Heart left ventricle (tissue), 16 donors: Measurements from ENCODE around the gene ASZ1. TPM values are rescaled to one million over a fixed set of nuclear protein-coding genes. Genes with fewer than 3 reads are reported as not detected.

Experiments used
- ATAC-seq, 4 donors: fragments of 200-7000 bp; cut with Tn5 transposase; one replicate each; pipeline ENCODE4 v1.9.1; 2020 to 2022; ENCODE audit warnings: moderate library complexity in 4 of 4, mild to moderate bottlenecking in 3 of 4, moderate number of reproducible peaks in 1 of 4
- DNase-seq, 5 donors: peaks; one replicate each; pipeline ENCODE4 v3.0.0-alpha.2; 2020
- H3K27ac ChIP-seq, 12 donors: fragments of 200-600 bp; sonication (generic) in 4 of 12; one replicate each; pipeline versions ENCODE4 v1.5.0 to v1.8.0; 2016 to 2022; ENCODE audit warnings: mild to moderate bottlenecking in 2 of 12
- H3K27me3 ChIP-seq, 9 donors: fragments of 200-600 bp; sonication (generic) in 2 of 9; one replicate each; pipeline versions ENCODE4 v1.5.1 to v1.8.0; 2016 to 2022; ENCODE audit warnings: mild to moderate bottlenecking in 3 of 9
- H3K36me3 ChIP-seq, 9 donors: fragments of 200-600 bp; sonication (generic) in 2 of 9; one replicate each; pipeline versions ENCODE4 v1.5.0 to v1.8.0; 2018 to 2022; ENCODE audit warnings: mild to moderate bottlenecking in 2 of 9
- H3K4me1 ChIP-seq, 12 donors: fragments of 200-600 bp; sonication (generic) in 4 of 12; one replicate each; pipeline versions ENCODE4 v1.5.0 to v1.8.0; 2016 to 2022; ENCODE audit warnings: mild to moderate bottlenecking in 3 of 12
- H3K4me3 ChIP-seq, 12 donors: fragments of 200-600 bp; sonication (generic) in 4 of 12; one replicate each; pipeline versions ENCODE4 v1.5.0 to v1.8.0; 2017 to 2022; ENCODE audit warnings: mild to moderate bottlenecking in 9 of 12, moderate library complexity in 4 of 12
- H3K9me3 ChIP-seq, 12 donors: fragments of 200-600 bp; sonication (generic) in 4 of 12; one replicate each; pipeline versions ENCODE4 v1.5.0 to v1.8.0; 2016 to 2022; ENCODE audit warnings: mild to moderate bottlenecking in 1 of 12
- CTCF ChIP-seq, 12 donors: fragments of 200-600 bp; sonication (generic) in 4 of 12; IDR thresholded peaks; one replicate each; pipeline versions ENCODE4 v1.5.0 to v1.8.0; 2018 to 2022; ENCODE audit warnings: antibody characterized with exemption in 12 of 12, mild to moderate bottlenecking in 5 of 12
- POLR2A ChIP-seq, 2 donors: fragments of 450-650 bp; IDR thresholded peaks; one replicate each; pipeline ENCODE4 v1.6.1; 2017; ENCODE audit warnings: antibody characterized with exemption in 2 of 2, mild to moderate bottlenecking in 2 of 2, moderate library complexity in 2 of 2
- WGBS, 4 donors: extraction: QIAGEN DNeasy Blood & Tissue Kit in 2 of 4; methylation state at CpG; one replicate each; pipeline versions ENCODE4 v1.1.5 to v1.1.7; 2013 to 2018; 5-methylcytosine and 5-hydroxymethylcytosine counted together
- intact Hi-C, 10 donors: fragments of 100-400 bp; cut with DNase I; formaldehyde crosslinking; loops; one replicate each; pipeline versions ENCODE4 v1.11.1 to v1.14.2; 2022
- polyA plus RNA-seq, 2 donors: library from polyadenylated mRNA; stranded (reverse); fragments of 200-250 nt; gene quantifications; one replicate each; pipeline ENCODE4 v1.2.3, GENCODE V29; 2013
- total RNA-seq, 9 donors: library from RNA; depleted of rRNA in 2 of 9; stranded (reverse); fragments of >200 nt in 2 of 9; fragmentation: NEBNext Ultra II Directional in 3 of 9; extraction: Animal tissue kit (Norgen Biotek cat#: 25700) in 3 of 9; gene quantifications; one replicate each; pipeline versions ENCODE4 v1.1.0 to v1.2.4, GENCODE V29; 2016 to 2023
- donor health status: ischemic (EF 13 %, LVEDD 7.1; RV severe dilation, severe dysfunction).
- donor health status: healthy with polysubstance abuse.
- donor health status: DM: no; HTN: yes; CAD: no.
- donor health status: DM: no; HTN: no; CAD: no.
- donor health status: ischemic (EF 25% LVEDD 6.9; RV normal size, moderate dysfunction).
- donor health status: ischemic (EF 25% LVEDD 5.7; RV mildly dilated, moderate dysfunction).
- donor health status: healthy.
- donor health status: DM: yes; HTN: yes; CAD: no.
- donor health status: ischemic (EF 35%, LVEDD 5.7; RV mildly dilated, moderate dysfunction).
- donor health status: nonischemic (EF 11% LVEDD 7.7; RV severe dilation, severe dysfunction).
- donor health status: DM: yes; HTN: yes; CAD: no.
- donor health status: PGD.
- donor health status: ischemic (EF 29% LVEDD 5.4; RV normal size, mild dysfunction).
- donor health status: nonischemic (EF 23%, LVEDD 6.1; RV moderate dilation, normal function).

The ASZ1 gene
- total and polyA plus RNA-seq, 11 donors = not detected

- ATAC-seq (no peak), DNase-seq (no peak)
- WGBS, 4 donors = 86 to 91% (median 89%) methylated on average over 9 to 10 of the region's 10 CpGs
- peaks cover 0 to 24% (median 9%) of the 10 kb centered on the region in 12 donors for H3K4me1 ChIP-seq
- intact Hi-C loops = no loop called here
- TF ChIP-seq POLR2A (IDR thresholded peaks at IDR 0.05) (no peak), CTCF (IDR thresholded peaks at IDR 0.05) (no peak)
- no peaks in the 10 kb centered on the region for H3K9me3 ChIP-seq
- no peaks in the 10 kb centered on the region for H3K36me3 ChIP-seq
- no peak overlapping the region for H3K27ac ChIP-seq
- peaks cover 8 to 51% (median 25%) of the 10 kb centered on the region in 9 donors for H3K27me3 ChIP-seq
- H3K4me3 ChIP-seq = no peak overlapping the region
These were observed 106.8 kb downstream of the ASZ1 start for GRCh38 chr7:117320523-117320922.

GRCh38 chr7:117319181-117319580 lies 108.1 kb downstream of the ASZ1 start:
- Histone ChIP-seq H3K36me3 (no peaks in the 10 kb centered on the region), H3K27ac (no peak overlapping the region), H3K9me3 (no peaks in the 10 kb centered on the region), H3K4me3 (no peak overlapping the region), H3K4me1 (peaks cover 0 to 18% (median 9%) of the 10 kb centered on the region in 12 donors), H3K27me3 (peaks cover 8 to 43% (median 24%) of the 10 kb centered on the region in 9 donors)
- no peak for TF ChIP-seq POLR2A (IDR thresholded peaks at IDR 0.05)
- TF ChIP-seq CTCF (IDR thresholded peaks at IDR 0.05) = no peak
- intact Hi-C loops = no loop called here
- DNase-seq = no peak
- 88 to 94% (median 91%) methylated on average over 3 of the region's 3 CpGs for WGBS, 4 donors
- no peak for ATAC-seq

- no peak overlapping the region for H3K27ac ChIP-seq
- no peaks in the 10 kb centered on the region for H3K9me3 ChIP-seq
- DNase-seq = no peak
- H3K27me3 ChIP-seq = peaks cover 0 to 8% (median 0%) of the 10 kb centered on the region in 9 donors
- ATAC-seq = no peak
- intact Hi-C loops = no loop called here
- no peaks in the 10 kb centered on the region for H3K4me1 ChIP-seq
- no peak for TF ChIP-seq POLR2A (IDR thresholded peaks at IDR 0.05)
- TF ChIP-seq CTCF (IDR thresholded peaks at IDR 0.05) = no peak
- H3K36me3 ChIP-seq = no peaks in the 10 kb centered on the region
- no peak overlapping the region for H3K4me3 ChIP-seq
These were observed 113.7 kb downstream of the ASZ1 start for GRCh38 chr7:117313582-117313981.

Other genes with a start within 250 kb of the ASZ1 start
- 1 to 10 TPM in 1 of 9 donors, under 1 TPM in 5, not detected in 3; 0.09 to 1.2 (median 0.20) TPM for gene WNT2, start 104.4 kb downstream of the ASZ1 start, total RNA-seq
- under 1 TPM; 0.15 to 0.28 TPM for gene WNT2, start 104.4 kb downstream of the ASZ1 start, polyA plus RNA-seq
- gene CFTR, start 52.5 kb upstream of the ASZ1 start, total RNA-seq = 1 to 10 TPM in 1 of 9 donors, under 1 TPM in 8; 0.18 to 1.3 (median 0.27) TPM
- gene CFTR, start 52.5 kb upstream of the ASZ1 start, polyA plus RNA-seq = under 1 TPM; 0.04 to 0.06 TPM